ENCODE results near the gene SF3A2.
A peak's percentile ranks its signal among the peaks of the same experiment; 100 is the strongest.

The SF3A2 gene

DNA sequence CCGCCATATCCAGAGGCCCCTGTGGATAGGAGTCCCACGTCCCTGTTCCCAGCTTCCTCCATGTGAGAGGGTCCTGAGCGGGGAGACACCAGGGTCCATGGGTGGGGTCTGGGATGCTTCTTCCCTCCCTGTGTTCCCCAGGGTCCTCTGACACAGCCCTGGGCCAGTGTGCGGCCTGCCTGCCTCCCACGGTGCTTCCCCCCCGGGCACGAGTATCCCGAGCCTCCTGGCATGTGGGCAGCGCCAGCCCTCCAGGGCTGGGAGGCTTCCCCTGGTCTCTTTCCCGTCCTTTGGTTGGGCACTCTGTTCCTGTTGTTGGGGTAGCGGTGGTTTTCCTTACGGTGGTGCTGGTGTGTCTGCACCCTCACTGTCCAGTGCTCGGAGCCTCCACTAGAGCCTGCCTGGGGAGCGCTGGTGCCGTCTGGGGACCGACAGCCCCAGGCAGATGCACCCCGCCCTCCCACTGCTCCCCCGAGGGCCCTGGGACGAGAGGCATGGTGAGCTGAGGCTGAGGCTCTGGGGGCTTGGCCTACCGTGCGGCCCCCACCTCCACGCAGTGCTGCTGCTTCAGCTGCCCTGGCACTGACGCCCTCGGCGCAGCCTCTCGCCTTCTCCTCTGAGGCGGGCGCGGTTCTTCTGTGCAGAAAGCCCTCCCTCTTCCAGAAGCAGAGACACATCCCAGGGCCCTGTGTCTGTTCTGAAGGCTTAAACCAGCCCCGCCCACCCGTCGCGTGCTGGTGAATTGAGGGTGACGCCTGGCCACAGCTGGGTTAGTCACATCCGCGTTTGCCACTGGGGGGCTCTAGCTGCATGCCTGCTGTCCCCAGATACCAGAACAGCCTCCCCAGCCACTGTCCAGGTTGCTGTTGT lies 28.4 kb upstream of the SF3A2 start:
- peak; percentile 50 for DNase-seq (ENCODE audit: low read depth, low spot score)
- in situ Hi-C loops (cut with HindIII; ENCODE audit: low sequenced_read_pairs): no loop called here
- TF ChIP-seq, protein P1, sequence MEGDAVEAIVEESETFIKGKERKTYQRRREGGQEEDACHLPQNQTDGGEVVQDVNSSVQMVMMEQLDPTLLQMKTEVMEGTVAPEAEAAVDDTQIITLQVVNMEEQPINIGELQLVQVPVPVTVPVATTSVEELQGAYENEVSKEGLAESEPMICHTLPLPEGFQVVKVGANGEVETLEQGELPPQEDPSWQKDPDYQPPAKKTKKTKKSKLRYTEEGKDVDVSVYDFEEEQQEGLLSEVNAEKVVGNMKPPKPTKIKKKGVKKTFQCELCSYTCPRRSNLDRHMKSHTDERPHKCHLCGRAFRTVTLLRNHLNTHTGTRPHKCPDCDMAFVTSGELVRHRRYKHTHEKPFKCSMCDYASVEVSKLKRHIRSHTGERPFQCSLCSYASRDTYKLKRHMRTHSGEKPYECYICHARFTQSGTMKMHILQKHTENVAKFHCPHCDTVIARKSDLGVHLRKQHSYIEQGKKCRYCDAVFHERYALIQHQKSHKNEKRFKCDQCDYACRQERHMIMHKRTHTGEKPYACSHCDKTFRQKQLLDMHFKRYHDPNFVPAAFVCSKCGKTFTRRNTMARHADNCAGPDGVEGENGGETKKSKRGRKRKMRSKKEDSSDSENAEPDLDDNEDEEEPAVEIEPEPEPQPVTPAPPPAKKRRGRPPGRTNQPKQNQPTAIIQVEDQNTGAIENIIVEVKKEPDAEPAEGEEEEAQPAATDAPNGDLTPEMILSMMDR (IDR thresholded peaks at IDR 0.05; ENCODE audit: low read depth, low read length): peak; percentile 17
- no peak overlapping the region for H3K4me3 ChIP-seq (ENCODE audit: low read depth, low read length)

DNA sequence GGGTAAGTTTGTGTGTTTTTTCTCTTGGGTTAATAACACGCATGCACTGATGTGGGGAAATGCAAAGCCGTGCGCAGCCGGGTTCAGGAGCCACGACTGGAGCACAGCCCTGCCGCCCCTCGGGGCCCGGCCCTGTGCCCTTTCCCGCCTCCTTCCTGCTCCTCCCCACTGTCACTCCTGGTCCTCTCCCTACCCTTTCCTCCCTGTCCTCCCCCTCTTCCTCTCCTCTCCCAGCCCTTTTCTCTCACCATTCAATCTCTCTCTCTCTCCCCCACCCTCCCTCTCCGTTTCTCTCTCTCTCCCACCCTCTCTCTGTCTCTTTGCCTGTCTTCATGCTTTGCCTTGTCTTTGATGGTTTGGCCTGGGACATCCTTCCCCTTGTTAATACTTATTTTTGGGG lies 27.6 kb upstream of the SF3A2 start:
- in situ Hi-C loops (cut with HindIII; ENCODE audit: low sequenced_read_pairs): no loop called here
- H3K4me3 ChIP-seq (ENCODE audit: low read depth, low read length): no peak overlapping the region
- DNase-seq (ENCODE audit: low read depth, low spot score): no peak

DNA sequence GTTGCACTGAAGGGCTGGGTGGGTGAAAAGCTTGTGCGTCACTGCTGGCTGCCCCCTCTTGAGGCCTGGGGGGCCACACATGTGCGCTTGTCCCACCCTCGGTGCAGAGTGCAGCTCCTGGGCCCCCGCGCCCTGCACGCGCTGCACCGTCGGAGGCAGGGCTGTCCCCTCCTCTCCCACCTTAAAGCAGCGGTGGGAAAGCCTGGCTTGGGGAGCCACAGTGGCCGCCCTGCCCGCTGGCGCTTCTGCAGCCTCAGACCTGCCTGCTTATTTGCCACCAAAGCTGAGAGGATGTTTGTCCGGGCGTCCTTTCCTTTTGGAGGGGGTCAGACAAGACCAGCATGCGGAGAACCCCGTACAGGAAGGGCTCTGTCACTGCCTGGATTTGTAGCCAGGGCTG lies 27.2 kb upstream of the SF3A2 start:
- TF ChIP-seq, protein P1 (IDR thresholded peaks at IDR 0.05; ENCODE audit: low read depth, low read length): no peak
- DNase-seq (ENCODE audit: low read depth, low spot score): no peak
- in situ Hi-C loops (cut with HindIII; ENCODE audit: low sequenced_read_pairs): no loop called here
- H3K4me3 ChIP-seq (ENCODE audit: low read depth, low read length): no peak overlapping the region

More for the DNA sequence above, 27.6 kb upstream of the SF3A2 start:
- TF ChIP-seq, protein P1 (IDR thresholded peaks at IDR 0.05; ENCODE audit: low read depth, low read length): no peak

DNA sequence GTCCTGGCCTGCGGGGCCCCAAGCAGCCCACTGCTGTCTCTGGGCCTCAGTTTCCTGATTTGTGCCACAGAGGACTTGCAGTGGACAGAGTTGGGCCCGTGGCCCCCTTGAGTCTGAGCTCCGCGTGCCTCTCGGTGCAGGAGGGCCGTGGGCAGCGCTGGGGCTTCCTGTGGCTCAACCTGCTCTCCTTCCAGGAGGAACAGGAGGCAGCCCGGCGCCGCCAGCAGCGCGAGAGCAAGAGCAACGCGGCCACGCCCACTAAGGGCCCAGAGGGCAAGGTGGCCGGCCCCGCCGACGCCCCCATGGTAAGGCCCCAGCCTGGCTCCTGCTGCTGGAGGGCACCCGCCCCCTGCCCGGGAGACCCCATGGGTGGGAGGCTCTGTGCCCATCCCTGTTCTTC lies 26.4 kb upstream of the SF3A2 start:
- in situ Hi-C loops (cut with HindIII; ENCODE audit: low sequenced_read_pairs): no loop called here
- TF ChIP-seq, protein P1 (IDR thresholded peaks at IDR 0.05; ENCODE audit: low read depth, low read length): no peak
- DNase-seq (ENCODE audit: low read depth, low spot score): no peak

DNA sequence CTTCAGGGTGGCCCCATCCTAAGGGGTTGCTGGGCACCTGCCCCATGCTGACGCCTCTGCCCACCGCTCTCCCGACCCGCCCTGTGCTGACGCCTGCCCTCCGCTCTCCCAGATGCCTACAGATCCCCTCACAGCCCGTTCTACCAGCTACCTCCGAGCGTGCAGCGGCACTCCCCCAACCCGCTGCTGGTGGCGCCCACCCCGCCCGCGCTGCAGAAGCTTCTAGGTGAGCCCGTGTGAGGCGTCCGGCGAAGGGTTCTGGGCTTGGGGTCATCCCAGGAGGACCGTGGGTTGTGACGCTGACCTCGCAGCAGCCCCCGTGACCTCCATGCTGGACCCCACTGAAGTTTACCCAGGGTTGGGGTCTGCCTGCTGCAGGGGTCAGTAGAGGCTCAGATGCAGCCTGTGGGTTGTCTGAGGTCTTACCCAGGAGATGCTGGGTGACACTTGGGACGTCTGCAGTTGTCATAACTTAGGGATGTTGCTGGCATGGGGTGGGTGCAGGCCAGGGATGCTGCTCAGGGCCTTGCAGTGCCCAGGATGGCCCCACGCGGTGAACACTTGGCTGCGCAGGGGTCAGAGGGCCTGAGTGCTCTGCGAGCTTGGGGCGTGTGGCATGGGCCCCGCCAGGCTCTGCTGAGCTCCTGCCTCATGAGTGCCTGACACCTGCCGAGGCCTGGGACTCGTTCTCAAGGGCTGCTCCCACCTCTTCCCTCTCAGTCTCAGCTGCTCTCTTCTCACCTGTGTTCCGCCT lies 25.5 kb upstream of the SF3A2 start:
- DNase-seq (ENCODE audit: low read depth, low spot score): no peak
- H3K4me3 ChIP-seq (ENCODE audit: low read depth, low read length): no peak overlapping the region
- in situ Hi-C loops (cut with HindIII; ENCODE audit: low sequenced_read_pairs): no loop called here

More for the DNA sequence above, 26.4 kb upstream of the SF3A2 start:
- no peak overlapping the region for H3K4me3 ChIP-seq (ENCODE audit: low read depth, low read length)

More for the DNA sequence above, 25.5 kb upstream of the SF3A2 start:
- TF ChIP-seq, protein P1 (IDR thresholded peaks at IDR 0.05; ENCODE audit: low read depth, low read length): no peak
